GM12801 (cell line): ENCODE measurements around the gene GOT1.

Source experiments
- CTCF ChIP-seq: IDR thresholded peaks from one replicate; pipeline ENCODE4 v1.5.1; 2011; ENCODE audit warnings: control low read depth; ENCODE audit not compliant: insufficient read length; ENCODE audit errors: extremely low read depth

The GOT1 gene

GRCh38 chr10:99370993-99371392 is 59.4 kb downstream of the GOT1 start:
- no peak for TF ChIP-seq CTCF

- no peak for TF ChIP-seq CTCF
These were observed 60.9 kb downstream of the GOT1 start for GRCh38 chr10:99369551-99369950.

- no peak for TF ChIP-seq CTCF
These were observed 61.3 kb downstream of the GOT1 start for GRCh38 chr10:99369126-99369525.

GRCh38 chr10:99368646-99369045 is 61.8 kb downstream of the GOT1 start:
- no peak for TF ChIP-seq CTCF

- TF ChIP-seq CTCF = no peak
These were observed 63.8 kb downstream of the GOT1 start for GRCh38 chr10:99366666-99367065.

GRCh38 chr10:99365736-99366135 is 64.7 kb downstream of the GOT1 start:
- no peak for TF ChIP-seq CTCF

GRCh38 chr10:99365311-99365710 is 65.1 kb downstream of the GOT1 start:
- TF ChIP-seq CTCF = no peak

GRCh38 chr10:99364125-99364524 is 66.3 kb downstream of the GOT1 start:
- no peak for TF ChIP-seq CTCF
